Measurements from ENCODE around the gene VSIG2. TPM values are rescaled to one million over a fixed set of nuclear protein-coding genes. Genes with fewer than 3 reads are reported as not detected.

VSIG2 gene, protein sequence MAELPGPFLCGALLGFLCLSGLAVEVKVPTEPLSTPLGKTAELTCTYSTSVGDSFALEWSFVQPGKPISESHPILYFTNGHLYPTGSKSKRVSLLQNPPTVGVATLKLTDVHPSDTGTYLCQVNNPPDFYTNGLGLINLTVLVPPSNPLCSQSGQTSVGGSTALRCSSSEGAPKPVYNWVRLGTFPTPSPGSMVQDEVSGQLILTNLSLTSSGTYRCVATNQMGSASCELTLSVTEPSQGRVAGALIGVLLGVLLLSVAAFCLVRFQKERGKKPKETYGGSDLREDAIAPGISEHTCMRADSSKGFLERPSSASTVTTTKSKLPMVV
- 1 to 10 TPM in 2 of 4 donors, not detected in 2; 1.5 to 2.4 TPM for total RNA-seq

- H3K4me1 ChIP-seq, result peaks cover 0 to 24% (median 0%) of the 10 kb centered on the region in 4 donors
- peaks cover 0 to 97% of the 10 kb centered on the region in 2 donors for H3K27me3 ChIP-seq
- no peaks in the 10 kb centered on the region for H3K36me3 ChIP-seq
- WGBS, 2 donors, result 22 to 29% methylated on average over 26 to 35 of the region's 42 CpGs
- TF ChIP-seq EP300 (IDR thresholded peaks at IDR 0.05) (no peak), POLR2A (IDR thresholded peaks at IDR 0.05) (no peak)
- TF ChIP-seq, protein P1, sequence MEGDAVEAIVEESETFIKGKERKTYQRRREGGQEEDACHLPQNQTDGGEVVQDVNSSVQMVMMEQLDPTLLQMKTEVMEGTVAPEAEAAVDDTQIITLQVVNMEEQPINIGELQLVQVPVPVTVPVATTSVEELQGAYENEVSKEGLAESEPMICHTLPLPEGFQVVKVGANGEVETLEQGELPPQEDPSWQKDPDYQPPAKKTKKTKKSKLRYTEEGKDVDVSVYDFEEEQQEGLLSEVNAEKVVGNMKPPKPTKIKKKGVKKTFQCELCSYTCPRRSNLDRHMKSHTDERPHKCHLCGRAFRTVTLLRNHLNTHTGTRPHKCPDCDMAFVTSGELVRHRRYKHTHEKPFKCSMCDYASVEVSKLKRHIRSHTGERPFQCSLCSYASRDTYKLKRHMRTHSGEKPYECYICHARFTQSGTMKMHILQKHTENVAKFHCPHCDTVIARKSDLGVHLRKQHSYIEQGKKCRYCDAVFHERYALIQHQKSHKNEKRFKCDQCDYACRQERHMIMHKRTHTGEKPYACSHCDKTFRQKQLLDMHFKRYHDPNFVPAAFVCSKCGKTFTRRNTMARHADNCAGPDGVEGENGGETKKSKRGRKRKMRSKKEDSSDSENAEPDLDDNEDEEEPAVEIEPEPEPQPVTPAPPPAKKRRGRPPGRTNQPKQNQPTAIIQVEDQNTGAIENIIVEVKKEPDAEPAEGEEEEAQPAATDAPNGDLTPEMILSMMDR (IDR thresholded peaks at IDR 0.05), result no peak
- no peak within 1 kb of the TSS for H3K4me3 ChIP-seq
- DNase-seq (ENCODE audit: low spot score in 2 of 2), result no peak
- H3K27ac ChIP-seq, result no peak within 1 kb of the TSS
- no peaks in the 10 kb centered on the region for H3K9me3 ChIP-seq
Observed at GRCh38 chr11:124751741-124752470, at the start of gene VSIG2. TSS of gene VSIG2 (minus strand) at chr11:124752255. CDS start at chr11:124752137, 118 bp downstream.

DNA sequence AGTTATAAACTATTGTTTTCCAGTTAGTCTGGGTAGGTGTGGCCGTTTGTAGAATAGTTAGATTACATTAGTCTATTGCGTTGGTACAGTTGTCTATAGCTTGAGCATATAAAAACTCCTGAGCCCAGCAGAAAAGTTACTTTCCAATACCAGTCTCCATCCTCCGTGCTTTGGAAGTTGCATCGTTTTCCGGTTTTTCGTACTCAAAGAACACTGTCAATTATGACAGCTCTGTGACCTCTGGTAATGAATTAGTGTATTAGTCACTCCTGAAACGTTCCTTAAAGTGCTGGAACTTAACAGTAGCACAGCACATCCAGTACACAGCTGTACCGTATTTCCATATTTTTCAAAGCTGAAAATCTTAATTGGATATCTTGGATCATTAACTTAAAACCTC lies 49.0 kb upstream of the VSIG2 start:
- Histone ChIP-seq H3K4me1 (peaks cover 0 to 47% (median 21%) of the 10 kb centered on the region in 4 donors), H3K36me3 (peaks cover 0 to 13% (median 0%) of the 10 kb centered on the region in 3 donors), H3K27me3 (no peaks in the 10 kb centered on the region), H3K9me3 (no peaks in the 10 kb centered on the region), H3K27ac (peak overlapping the region; percentile 89 to 98 (median 97)), H3K4me3 (peak overlapping the region; percentile 76 to 96 (median 90))
- 2 to 7% methylated on average over 8 of the region's 8 CpGs for WGBS, 2 donors
- DNase-seq (ENCODE audit: low spot score in 2 of 2), result no peak
- TF ChIP-seq EP300 (IDR thresholded peaks at IDR 0.05) (no peak), POLR2A (IDR thresholded peaks at IDR 0.05) (no peak)
- TF ChIP-seq, protein P1 (IDR thresholded peaks at IDR 0.05), result no peak

DNA sequence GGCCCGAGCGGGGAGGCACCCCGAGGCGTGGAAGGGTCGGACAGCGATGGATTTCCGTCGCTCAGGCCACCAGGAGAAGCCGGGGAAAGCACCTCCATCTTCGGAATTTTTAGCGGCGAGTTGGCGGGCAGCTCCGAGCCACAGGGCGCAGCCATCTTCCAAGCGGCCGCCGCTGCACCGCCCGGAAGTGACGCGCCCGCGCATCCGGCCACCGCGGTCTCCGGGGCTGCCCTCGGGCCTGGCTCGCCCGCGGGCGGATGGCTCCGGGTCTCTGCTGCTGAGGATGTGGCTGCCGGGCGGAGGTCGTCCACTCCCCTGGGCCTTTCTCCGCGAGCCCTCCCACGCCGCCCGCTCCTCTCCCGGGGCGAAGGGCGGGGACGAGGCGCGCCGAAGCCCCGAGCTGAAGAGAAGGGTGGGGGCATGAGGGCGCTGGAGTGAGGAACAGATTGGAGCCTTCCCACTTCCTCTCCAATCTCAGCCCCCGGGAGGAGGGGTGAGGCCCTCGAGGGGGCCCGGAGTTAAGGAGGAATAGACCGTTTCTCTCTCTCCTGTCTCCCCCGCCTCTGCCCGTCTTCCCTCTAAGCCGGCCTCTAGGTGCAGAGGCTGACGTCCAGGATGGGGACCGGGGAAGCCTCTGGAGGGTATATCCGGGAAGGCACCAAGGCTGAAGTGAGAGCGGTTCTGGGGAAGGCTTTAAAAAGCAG lies 48.3 kb upstream of the VSIG2 start, which contains the start of gene MSANTD2:
Gene MSANTD2 (minus strand): TSS at position 181 of the 704 bp plus-strand sequence. CDS start 26 bp downstream, at position 155.
- WGBS, 2 donors, result 0 to 1% methylated on average over 12 to 41 of the region's 62 CpGs
- TF ChIP-seq POLR2A (IDR thresholded peaks at IDR 0.05) (peak in 1 of 2 donors; percentile 75), EP300 (IDR thresholded peaks at IDR 0.05) (peak in 1 of 2 donors; percentile 90)
- TF ChIP-seq, protein P1 (IDR thresholded peaks at IDR 0.05), result peak in 2 of 5 experiments; percentile 41 to 45
- Histone ChIP-seq H3K4me3 (peak within 1 kb of the TSS; percentile 76 to 96 (median 90)), H3K4me1 (peaks cover 0 to 50% (median 21%) of the 10 kb centered on the region in 4 donors), H3K27me3 (no peaks in the 10 kb centered on the region), H3K9me3 (no peaks in the 10 kb centered on the region), H3K27ac (peak within 1 kb of the TSS; percentile 89 to 98 (median 97)), H3K36me3 (peaks cover 0 to 6% (median 0%) of the 10 kb centered on the region in 3 donors)
- peak; percentile 62 to 64 for DNase-seq (ENCODE audit: low spot score in 2 of 2)

- no peaks in the 10 kb centered on the region for H3K27me3 ChIP-seq
- TF ChIP-seq EP300 (IDR thresholded peaks at IDR 0.05), result no peak
- TF ChIP-seq POLR2A (IDR thresholded peaks at IDR 0.05), result no peak
- TF ChIP-seq, protein P1 (IDR thresholded peaks at IDR 0.05), result no peak
- peaks cover 0 to 53% (median 21%) of the 10 kb centered on the region in 4 donors for H3K4me1 ChIP-seq
- H3K27ac ChIP-seq, result peak overlapping the region; percentile 89 to 98 (median 97)
- 0 to 1% methylated on average over 27 to 77 of the region's 83 CpGs for WGBS, 2 donors
- no peaks in the 10 kb centered on the region for H3K36me3 ChIP-seq
- no peaks in the 10 kb centered on the region for H3K9me3 ChIP-seq
- no peak for DNase-seq (ENCODE audit: low spot score in 2 of 2)
- peak overlapping the region; percentile 76 to 96 (median 90) for H3K4me3 ChIP-seq
Observed at GRCh38 chr11:124799348-124800225, 47.5 kb upstream of the VSIG2 start.
